ENCODE measurements around the gene C2CD5.

The C2CD5 gene

DNA sequence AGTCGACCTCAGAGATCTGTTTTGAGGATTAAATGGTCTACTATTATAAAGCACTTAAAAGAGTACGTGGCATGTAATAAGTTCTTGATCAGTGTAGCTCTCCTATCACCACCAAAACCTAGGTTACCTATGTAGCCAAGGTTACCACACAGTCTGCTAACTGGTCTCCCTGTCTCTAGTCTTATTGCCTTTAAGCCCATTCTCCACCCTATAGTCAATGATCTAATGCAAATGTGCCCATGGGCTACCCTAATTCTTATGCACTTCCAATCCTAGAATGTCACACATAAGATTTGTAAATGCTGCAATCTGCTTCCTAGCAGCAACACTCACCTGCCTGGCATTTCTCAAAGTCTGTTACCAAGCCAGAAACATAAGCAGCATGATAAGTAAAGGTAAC, 44.9 kb downstream of the C2CD5 start:
- TF ChIP-seq CEBPB (IDR thresholded peaks at IDR 0.05) = no peak
- no peak for TF ChIP-seq YY1 (IDR thresholded peaks at IDR 0.05; ENCODE audit: low read depth)
- no peak for TF ChIP-seq EGR1 (IDR thresholded peaks at IDR 0.05)
- TF ChIP-seq, protein P1, sequence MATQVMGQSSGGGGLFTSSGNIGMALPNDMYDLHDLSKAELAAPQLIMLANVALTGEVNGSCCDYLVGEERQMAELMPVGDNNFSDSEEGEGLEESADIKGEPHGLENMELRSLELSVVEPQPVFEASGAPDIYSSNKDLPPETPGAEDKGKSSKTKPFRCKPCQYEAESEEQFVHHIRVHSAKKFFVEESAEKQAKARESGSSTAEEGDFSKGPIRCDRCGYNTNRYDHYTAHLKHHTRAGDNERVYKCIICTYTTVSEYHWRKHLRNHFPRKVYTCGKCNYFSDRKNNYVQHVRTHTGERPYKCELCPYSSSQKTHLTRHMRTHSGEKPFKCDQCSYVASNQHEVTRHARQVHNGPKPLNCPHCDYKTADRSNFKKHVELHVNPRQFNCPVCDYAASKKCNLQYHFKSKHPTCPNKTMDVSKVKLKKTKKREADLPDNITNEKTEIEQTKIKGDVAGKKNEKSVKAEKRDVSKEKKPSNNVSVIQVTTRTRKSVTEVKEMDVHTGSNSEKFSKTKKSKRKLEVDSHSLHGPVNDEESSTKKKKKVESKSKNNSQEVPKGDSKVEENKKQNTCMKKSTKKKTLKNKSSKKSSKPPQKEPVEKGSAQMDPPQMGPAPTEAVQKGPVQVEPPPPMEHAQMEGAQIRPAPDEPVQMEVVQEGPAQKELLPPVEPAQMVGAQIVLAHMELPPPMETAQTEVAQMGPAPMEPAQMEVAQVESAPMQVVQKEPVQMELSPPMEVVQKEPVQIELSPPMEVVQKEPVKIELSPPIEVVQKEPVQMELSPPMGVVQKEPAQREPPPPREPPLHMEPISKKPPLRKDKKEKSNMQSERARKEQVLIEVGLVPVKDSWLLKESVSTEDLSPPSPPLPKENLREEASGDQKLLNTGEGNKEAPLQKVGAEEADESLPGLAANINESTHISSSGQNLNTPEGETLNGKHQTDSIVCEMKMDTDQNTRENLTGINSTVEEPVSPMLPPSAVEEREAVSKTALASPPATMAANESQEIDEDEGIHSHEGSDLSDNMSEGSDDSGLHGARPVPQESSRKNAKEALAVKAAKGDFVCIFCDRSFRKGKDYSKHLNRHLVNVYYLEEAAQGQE (IDR thresholded peaks at IDR 0.05; ENCODE audit: low read depth) = no peak

GRCh38 chr12:22494319-22494718, 50.0 kb downstream of the C2CD5 start:
- TF ChIP-seq RAD21 (IDR thresholded peaks at IDR 0.05; ENCODE audit: low read depth) = no peak
- TF ChIP-seq NFIC (IDR thresholded peaks at IDR 0.05) = no peak
- no peak for TF ChIP-seq ZBTB7A (IDR thresholded peaks at IDR 0.05; ENCODE audit: low read depth)
- no peak for TF ChIP-seq CREB1 (IDR thresholded peaks at IDR 0.05; ENCODE audit: low read depth)
- TF ChIP-seq FOXM1 (IDR thresholded peaks at IDR 0.05; ENCODE audit: borderline replicate concordance, low read depth) = no peak
- no peak for TF ChIP-seq EP300 (IDR thresholded peaks at IDR 0.05; ENCODE audit: borderline replicate concordance)
- no peak for TF ChIP-seq TEAD4 (IDR thresholded peaks at IDR 0.05)
- TF ChIP-seq EGR1 (IDR thresholded peaks at IDR 0.05) = no peak
- no peak for TF ChIP-seq CEBPB (IDR thresholded peaks at IDR 0.05)
- TF ChIP-seq TAF1 (IDR thresholded peaks at IDR 0.05; ENCODE audit: low read depth) = no peak
- TF ChIP-seq YY1 (IDR thresholded peaks at IDR 0.05; ENCODE audit: low read depth) = no peak
- no peak for TF ChIP-seq MAX (IDR thresholded peaks at IDR 0.05)
- TF ChIP-seq TCF12 (IDR thresholded peaks at IDR 0.05; ENCODE audit: low read depth) = no peak
- TF ChIP-seq, protein P1 (IDR thresholded peaks at IDR 0.05; ENCODE audit: low read depth) = no peak
- TF ChIP-seq, protein P2, sequence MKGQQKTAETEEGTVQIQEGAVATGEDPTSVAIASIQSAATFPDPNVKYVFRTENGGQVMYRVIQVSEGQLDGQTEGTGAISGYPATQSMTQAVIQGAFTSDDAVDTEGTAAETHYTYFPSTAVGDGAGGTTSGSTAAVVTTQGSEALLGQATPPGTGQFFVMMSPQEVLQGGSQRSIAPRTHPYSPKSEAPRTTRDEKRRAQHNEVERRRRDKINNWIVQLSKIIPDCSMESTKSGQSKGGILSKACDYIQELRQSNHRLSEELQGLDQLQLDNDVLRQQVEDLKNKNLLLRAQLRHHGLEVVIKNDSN (IDR thresholded peaks at IDR 0.05) = no peak

- TF ChIP-seq MAX (IDR thresholded peaks at IDR 0.05) (no peak), TEAD4 (IDR thresholded peaks at IDR 0.05) (no peak)
- TF ChIP-seq, protein P2 (IDR thresholded peaks at IDR 0.05) = no peak
These were observed 53.3 kb downstream of the C2CD5 start for GRCh38 chr12:22491034-22491433.

DNA sequence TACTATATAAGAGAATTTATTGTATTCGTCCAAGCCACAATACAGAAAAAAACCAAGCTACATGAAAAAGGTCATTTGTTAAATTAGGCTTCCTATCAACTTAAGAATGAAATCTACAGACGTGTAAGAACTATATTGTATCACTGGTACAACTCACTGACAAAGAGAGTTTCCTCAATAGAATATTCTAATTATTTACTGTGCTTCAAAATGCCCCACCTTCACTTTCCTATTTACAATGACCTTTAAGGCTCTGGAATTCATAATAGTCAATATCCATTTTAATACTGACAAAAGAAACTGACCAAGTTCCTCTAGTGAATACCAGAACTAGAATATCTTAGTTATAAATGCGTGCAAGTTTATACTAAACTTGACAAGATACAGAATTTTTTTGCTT, 55.9 kb downstream of the C2CD5 start:
- TF ChIP-seq CREB1 (IDR thresholded peaks at IDR 0.05; ENCODE audit: low read depth) (no peak), NFIC (IDR thresholded peaks at IDR 0.05) (no peak), EGR1 (IDR thresholded peaks at IDR 0.05) (no peak), MAX (IDR thresholded peaks at IDR 0.05) (no peak), TEAD4 (IDR thresholded peaks at IDR 0.05) (no peak), YY1 (IDR thresholded peaks at IDR 0.05; ENCODE audit: low read depth) (no peak), EP300 (IDR thresholded peaks at IDR 0.05; ENCODE audit: borderline replicate concordance) (no peak), FOXM1 (IDR thresholded peaks at IDR 0.05; ENCODE audit: borderline replicate concordance, low read depth) (no peak), CEBPB (IDR thresholded peaks at IDR 0.05) (no peak), TAF1 (IDR thresholded peaks at IDR 0.05; ENCODE audit: low read depth) (no peak), ZBTB7A (IDR thresholded peaks at IDR 0.05; ENCODE audit: low read depth) (no peak), TCF12 (IDR thresholded peaks at IDR 0.05; ENCODE audit: low read depth) (no peak), RAD21 (IDR thresholded peaks at IDR 0.05; ENCODE audit: low read depth) (no peak)
- TF ChIP-seq, protein P2 (IDR thresholded peaks at IDR 0.05) = no peak
- TF ChIP-seq, protein P1 (IDR thresholded peaks at IDR 0.05; ENCODE audit: low read depth) = no peak

All from Ishikawa (cell line).